NB4 (cell line): Measurements from ENCODE around the gene FCER2.

Experiments used
- MYC ChIP-seq: IDR thresholded peaks from 2 replicates; pipeline ENCODE4 v1.6.1; 2011; ENCODE audit warnings: low read depth, low read length
- TF ChIP-seq, protein P1 (sequence below): IDR thresholded peaks from one replicate; pipeline ENCODE4 v1.5.1; 2012; ENCODE audit warnings: low read depth, low read length

DNA sequence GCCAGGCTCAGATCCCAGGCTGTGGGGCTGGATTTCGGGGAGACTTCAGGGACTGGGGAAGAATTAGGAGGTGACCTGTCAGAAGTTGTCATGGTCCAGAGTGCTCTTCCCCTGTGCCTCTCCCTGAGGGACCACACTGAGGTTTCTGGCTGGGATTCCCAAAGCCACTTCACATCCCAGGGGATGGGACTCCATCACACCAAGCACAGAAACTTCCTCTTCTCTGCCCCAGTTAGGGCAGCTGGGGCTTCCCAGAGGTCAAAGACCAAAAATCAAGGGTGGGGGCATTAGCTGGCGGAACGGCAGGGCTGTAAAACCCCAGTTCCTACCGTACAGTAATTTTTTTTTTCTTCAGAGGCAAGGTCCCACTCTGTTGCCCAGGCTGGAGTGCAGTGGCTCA lies 7.4 kb downstream of the FCER2 start:
- no peak for TF ChIP-seq MYC
- TF ChIP-seq, protein P1, sequence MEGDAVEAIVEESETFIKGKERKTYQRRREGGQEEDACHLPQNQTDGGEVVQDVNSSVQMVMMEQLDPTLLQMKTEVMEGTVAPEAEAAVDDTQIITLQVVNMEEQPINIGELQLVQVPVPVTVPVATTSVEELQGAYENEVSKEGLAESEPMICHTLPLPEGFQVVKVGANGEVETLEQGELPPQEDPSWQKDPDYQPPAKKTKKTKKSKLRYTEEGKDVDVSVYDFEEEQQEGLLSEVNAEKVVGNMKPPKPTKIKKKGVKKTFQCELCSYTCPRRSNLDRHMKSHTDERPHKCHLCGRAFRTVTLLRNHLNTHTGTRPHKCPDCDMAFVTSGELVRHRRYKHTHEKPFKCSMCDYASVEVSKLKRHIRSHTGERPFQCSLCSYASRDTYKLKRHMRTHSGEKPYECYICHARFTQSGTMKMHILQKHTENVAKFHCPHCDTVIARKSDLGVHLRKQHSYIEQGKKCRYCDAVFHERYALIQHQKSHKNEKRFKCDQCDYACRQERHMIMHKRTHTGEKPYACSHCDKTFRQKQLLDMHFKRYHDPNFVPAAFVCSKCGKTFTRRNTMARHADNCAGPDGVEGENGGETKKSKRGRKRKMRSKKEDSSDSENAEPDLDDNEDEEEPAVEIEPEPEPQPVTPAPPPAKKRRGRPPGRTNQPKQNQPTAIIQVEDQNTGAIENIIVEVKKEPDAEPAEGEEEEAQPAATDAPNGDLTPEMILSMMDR = no peak
